GM12878 (cell line): Measurements from ENCODE around the gene SEMA4G. TPM values are rescaled to one million over a fixed set of nuclear protein-coding genes. Genes with fewer than 3 reads are reported as not detected.

Experiments used
- ATAC-seq: fragments of 200-7000 bp; cut with Tn5 transposase; 3 replicates; pipeline ENCODE4 v1.9.1; 2020; ENCODE audit warnings: mild to moderate bottlenecking, moderate library complexity
- BruUV-seq: library from RNA; stranded (reverse); fragments of 400-500 nt; replicated peaks from 2 replicates; lab custom pipeline; 2021; lab: Mats Ljungman, UMichigan
- CTCF ChIA-PET: fragments of 300-600 bp; sonication (Branson Sonifier 250); formaldehyde crosslinking; extraction: SDS; loops from one replicate; lab custom pipeline; 2021; ENCODE audit warnings: inconsistent platforms; lab: Yijun Ruan, JAX
- POLR2A ChIA-PET: fragments of 350-600 bp; formaldehyde crosslinking; extraction: SDS; loops from one replicate; lab custom pipeline; 2021; ENCODE audit warnings: inconsistent platforms; lab: Charles Lee
- RAD21 ChIA-PET: fragments of 300-600 bp; sonication (Branson Sonifier 250); formaldehyde crosslinking; loops from one replicate; lab custom pipeline; 2023; ENCODE audit warnings: antibody characterized with exemption; ENCODE audit not compliant: unreplicated experiment; lab: Charles Lee
- SMC1A ChIA-PET: fragments of 300-600 bp; sonication (Branson Sonifier 250); formaldehyde crosslinking; loops from one replicate; lab custom pipeline; 2023; ENCODE audit not compliant: unreplicated experiment, uncharacterized antibody; lab: Charles Lee
- DNase-seq: peaks from one replicate; pipeline ENCODE4 v3.0.0-alpha.2; 2011; ENCODE audit warnings: low read depth, low spot score
- FAIRE-seq: peaks from 3 replicates; lab custom pipeline; 2011; peaks lifted over from hg19 to GRCh38; lab: Jason Lieb, UNC
- H2AFZ ChIP-seq: 2 replicates; pipeline ENCODE4 v1.6.0; 2011; ENCODE audit warnings: low read depth, low read length, control low read depth; ENCODE audit not compliant: control insufficient read depth
- H3K27ac ChIP-seq: 2 replicates; pipeline ENCODE4 v1.5.1; 2011; ENCODE audit warnings: control low read depth; ENCODE audit not compliant: control insufficient read depth, insufficient read depth
- H3K27me3 ChIP-seq, 2 experiments: replicated peaks in 1 of 2; 2 replicates each; pipeline versions ENCODE4 v1.6.0 to v1.6.1; 2011; ENCODE audit warnings: low read length in 1 of 2; ENCODE audit not compliant: control insufficient read depth in 2 of 2, insufficient read depth in 2 of 2
- H3K36me3 ChIP-seq, 2 experiments: 2 replicates each; pipeline ENCODE4 v1.5.1; 2011; ENCODE audit warnings: low read length in 1 of 2; ENCODE audit not compliant: control insufficient read depth in 2 of 2, insufficient read depth in 2 of 2
- H3K4me1 ChIP-seq: 2 replicates; pipeline ENCODE4 v1.6.1; 2011; ENCODE audit warnings: mild to moderate bottlenecking, low read length, moderate library complexity, mixed read lengths; ENCODE audit not compliant: control insufficient read depth, insufficient read depth
- H3K4me2 ChIP-seq: 2 replicates; pipeline ENCODE4 v1.6.0; 2011; ENCODE audit warnings: control low read depth; ENCODE audit not compliant: control insufficient read depth, insufficient read depth
- H3K4me3 ChIP-seq: fragments of 200-600 bp; sonication (generic); 2 replicates; pipeline ENCODE4 v1.5.1; 2016
- H3K79me2 ChIP-seq: 2 replicates; pipeline ENCODE4 v1.6.0; 2011; ENCODE audit warnings: low read length; ENCODE audit not compliant: control insufficient read depth, insufficient read depth
- H3K9ac ChIP-seq: 2 replicates; pipeline ENCODE4 v1.8.0; 2011; ENCODE audit warnings: low read length, control low read depth, mixed read lengths; ENCODE audit not compliant: control insufficient read depth, insufficient read depth
- H3K9me3 ChIP-seq: replicated peaks from 3 replicates; pipeline ENCODE4 v1.5.1; 2011; ENCODE audit warnings: mild to moderate bottlenecking, low read length; ENCODE audit not compliant: control insufficient read depth, insufficient read depth
- H4K20me1 ChIP-seq: 2 replicates; pipeline ENCODE4 v1.6.0; 2011; ENCODE audit not compliant: control insufficient read depth, insufficient read depth
- FOXM1 ChIP-seq: IDR thresholded peaks from 2 replicates; pipeline ENCODE4 v1.6.1; 2012; ENCODE audit warnings: low read depth, mild to moderate bottlenecking, inconsistent platforms, low read length, moderate library complexity
- HDGF ChIP-seq: fragments of 450-650 bp; IDR thresholded peaks from 2 replicates; pipeline ENCODE4 v1.6.1; 2016; ENCODE audit warnings: antibody characterized with exemption
- NRF1 ChIP-seq: conservative IDR thresholded peaks from 2 replicates; pipeline ENCODE4 v1.6.1; 2011; ENCODE audit warnings: mild to moderate bottlenecking, low read depth, low read length, improper control_type of control experiment
- PML ChIP-seq: IDR thresholded peaks from 2 replicates; pipeline ENCODE4 v1.6.1; 2012; ENCODE audit warnings: low read length, inconsistent platforms
- POLR2A ChIP-seq: IDR thresholded peaks from 2 replicates; pipeline ENCODE4 v1.6.1; 2011; ENCODE audit warnings: low read depth, mild to moderate bottlenecking, low read length
- RAD21 ChIP-seq: IDR thresholded peaks from 2 replicates; pipeline ENCODE4 v1.6.1; 2011; ENCODE audit warnings: mild to moderate bottlenecking, low read depth, low read length, moderate library complexity; ENCODE audit not compliant: insufficient read depth
- SKIL ChIP-seq: fragments of 450-650 bp; IDR thresholded peaks from 2 replicates; pipeline ENCODE4 v1.6.1; 2017; ENCODE audit warnings: mild to moderate bottlenecking, low read depth, inconsistent platforms; ENCODE audit not compliant: poor library complexity, severe bottlenecking
- SMAD1 ChIP-seq: fragments of 450-650 bp; IDR thresholded peaks from 2 replicates; pipeline ENCODE4 v1.6.1; 2018; ENCODE audit warnings: mild to moderate bottlenecking, low read depth; ENCODE audit not compliant: partially characterized antibody
- SUPT20H ChIP-seq: IDR thresholded peaks from 2 replicates; pipeline ENCODE4 v1.6.1; 2011; ENCODE audit warnings: low read depth, mild to moderate bottlenecking, low read length, moderate library complexity, borderline replicate concordance; ENCODE audit not compliant: control insufficient read depth
- TAF1 ChIP-seq: IDR thresholded peaks from 2 replicates; pipeline ENCODE4 v1.6.1; 2011; ENCODE audit warnings: mild to moderate bottlenecking, low read depth, low read length, borderline replicate concordance
- ZNF384 ChIP-seq: IDR thresholded peaks from 2 replicates; pipeline ENCODE4 v1.6.1; 2012; ENCODE audit warnings: low read depth, mild to moderate bottlenecking, low read length, improper control_type of control experiment, borderline replicate concordance
- WGBS: methylation state at CpG from one replicate; pipeline ENCODE4 v1.1.6; 2016; ENCODE audit warnings: low lambda C conversion rate; ENCODE audit not compliant: insufficient replicate concordance, insufficient coverage; ENCODE audit errors: missing lambda C conversion rate; 5-methylcytosine and 5-hydroxymethylcytosine counted together
- in situ Hi-C: fragments of 300-500 bp; cut with MboI; formaldehyde crosslinking; loops from 9 replicates; pipeline ENCODE4 v1.14.3; 2018; ENCODE audit warnings: mixed read lengths
- intact Hi-C: fragments of 100-400 bp; cut with micrococcal nuclease; formaldehyde crosslinking; loops from one replicate; pipeline ENCODE4 v1.14.2; 2022; ENCODE audit not compliant: unreplicated experiment
- polyA plus RNA-seq, 11 experiments: library from polyadenylated mRNA; depleted of rRNA in 4 of 11; unstranded in 6 of 11; stranded (reverse) in 5 of 11; fragments of >200 nt; fragmentation: Nextera tagmentation in 4 of 11; fragmentation: Illumina TruSeq in 1 of 11; extraction: Ambion mirVana in 4 of 11; extraction: Trizol in 1 of 11; gene quantifications; 1 replicate in 1 of 11; 2 replicates in 10 of 11; pipeline versions ENCODE4 v1.2.1 to v1.2.3, GENCODE V29; 2011 to 2016; ENCODE audit warnings: inconsistent platforms in 2 of 11, missing spikeins in 2 of 11, low read depth in 1 of 11
- total RNA-seq, 4 experiments: library from RNA; depleted of rRNA in 3 of 4; stranded (reverse); fragments of >200 nt in 3 of 4; fragmentation: Illumina TruSeq in 1 of 4; extraction: Trizol in 1 of 4; gene quantifications; 2 replicates each; pipeline versions ENCODE4 v1.2.1 to v1.2.3, GENCODE V29; 2013 to 2021
- TF ChIP-seq, protein P1 (sequence below): IDR thresholded peaks from 2 replicates; pipeline ENCODE4 v1.6.1; 2012; ENCODE audit warnings: low read length, inconsistent platforms

Gene SEMA4G
- total and polyA plus RNA-seq, 10 of the 15 experiments (the other 5 are each of a cell fraction or from before 2014, with no cell fraction given) = 0.09 to 2.3 (median 0.44) TPM; not detected in 4

DNA sequence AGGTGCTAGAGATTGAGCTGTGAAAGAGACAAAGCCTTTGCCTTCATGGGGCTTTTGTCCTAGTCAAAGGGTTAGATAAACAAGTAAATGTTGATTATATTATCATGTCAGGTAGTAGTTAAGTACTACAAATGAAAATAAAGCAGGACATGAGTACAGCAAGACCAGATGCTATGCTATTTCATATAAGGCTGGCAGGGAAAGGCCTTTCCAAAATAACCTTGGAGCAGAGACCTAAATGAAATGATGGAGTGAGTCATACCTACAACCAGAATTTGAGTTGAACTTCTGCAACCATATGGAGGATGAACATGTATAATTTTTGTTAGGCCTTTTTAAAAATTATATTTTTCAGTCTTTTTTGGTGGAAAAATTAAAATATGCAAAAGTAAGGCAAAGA, 23.6 kb upstream of the SEMA4G start:
- no peak overlapping the region for H3K4me2 ChIP-seq
- H4K20me1 ChIP-seq = no peaks in the 10 kb centered on the region
- BruUV-seq = no TSS peak
- ATAC-seq = no peak
- CTCF ChIA-PET = no interaction called here
- no peaks in the 10 kb centered on the region for H3K9me3 ChIP-seq
- TF ChIP-seq SUPT20H (no peak), ZNF384 (no peak), SMAD1 (no peak), NRF1 (no peak), RAD21 (no peak)
- POLR2A ChIA-PET = no interaction called here
- intact Hi-C loops = no loop called here
- no peak overlapping the region for H3K27ac ChIP-seq
- FAIRE-seq = no peak
- peaks cover 0 to 18% of the 10 kb centered on the region in 2 experiments for H3K36me3 ChIP-seq
- in situ Hi-C loops = no loop called here
- H3K4me3 ChIP-seq = no peak overlapping the region
- H3K9ac ChIP-seq = no peak overlapping the region
- no peaks in the 10 kb centered on the region for H3K27me3 ChIP-seq
- no peaks in the 10 kb centered on the region for H3K79me2 ChIP-seq
- H2AFZ ChIP-seq = no peak overlapping the region
- SMC1A ChIA-PET = no interaction called here
- no peaks in the 10 kb centered on the region for H3K4me1 ChIP-seq
- DNase-seq = no peak
- RAD21 ChIA-PET = no interaction called here

DNA sequence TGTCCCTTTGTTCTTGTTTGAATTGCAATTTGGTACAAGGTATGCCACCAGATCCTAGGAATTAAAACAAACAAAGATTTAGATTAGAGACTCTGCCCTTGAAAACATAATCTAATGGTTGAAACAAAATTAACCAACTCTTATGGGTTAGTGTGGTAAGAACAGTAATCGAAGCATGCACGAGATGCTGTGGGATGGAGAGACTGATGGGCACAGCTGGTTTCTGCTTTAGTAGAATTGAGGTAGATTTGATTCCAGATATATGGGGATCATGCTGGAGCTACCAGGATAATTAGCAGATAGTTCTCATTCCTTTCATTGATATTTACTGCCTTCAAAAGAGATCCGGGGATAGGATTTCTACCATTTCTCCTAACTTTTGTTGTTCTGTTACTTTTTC, 20.4 kb upstream of the SEMA4G start:
- Histone ChIP-seq H3K4me1 (no peaks in the 10 kb centered on the region), H3K9ac (no peak overlapping the region), H3K9me3 (no peaks in the 10 kb centered on the region), H3K79me2 (no peaks in the 10 kb centered on the region)
- CTCF ChIA-PET = interaction anchor here (0.7 to 1.4 kb wide), 3 partner anchors 65 to 435 kb away, joined by 3 to 4 read pairs (median 3); no protein-coding TSS in a partner anchor
- in situ Hi-C loops = no loop called here
- SMC1A ChIA-PET = interaction anchor here (1.4 kb wide), 1 partner anchor 21 kb away, joined by 3 read pairs; no protein-coding TSS in a partner anchor
- DNase-seq = no peak
- no TSS peak for BruUV-seq
- POLR2A ChIA-PET = no interaction called here
- no peak for ATAC-seq
- WGBS = 94% methylated on average over 3 of the region's 3 CpGs
- TF ChIP-seq HDGF (no peak), FOXM1 (no peak), PML (no peak), SKIL (no peak), POLR2A (no peak), TAF1 (no peak)
- TF ChIP-seq, protein P1, sequence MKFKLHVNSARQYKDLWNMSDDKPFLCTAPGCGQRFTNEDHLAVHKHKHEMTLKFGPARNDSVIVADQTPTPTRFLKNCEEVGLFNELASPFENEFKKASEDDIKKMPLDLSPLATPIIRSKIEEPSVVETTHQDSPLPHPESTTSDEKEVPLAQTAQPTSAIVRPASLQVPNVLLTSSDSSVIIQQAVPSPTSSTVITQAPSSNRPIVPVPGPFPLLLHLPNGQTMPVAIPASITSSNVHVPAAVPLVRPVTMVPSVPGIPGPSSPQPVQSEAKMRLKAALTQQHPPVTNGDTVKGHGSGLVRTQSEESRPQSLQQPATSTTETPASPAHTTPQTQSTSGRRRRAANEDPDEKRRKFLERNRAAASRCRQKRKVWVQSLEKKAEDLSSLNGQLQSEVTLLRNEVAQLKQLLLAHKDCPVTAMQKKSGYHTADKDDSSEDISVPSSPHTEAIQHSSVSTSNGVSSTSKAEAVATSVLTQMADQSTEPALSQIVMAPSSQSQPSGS = no peak
- TF ChIP-seq, all 136 proteins: peak for 0
- intact Hi-C loops = no loop called here
- H3K4me3 ChIP-seq = no peak overlapping the region
- no peak overlapping the region for H3K4me2 ChIP-seq
- no peak overlapping the region for H2AFZ ChIP-seq
- FAIRE-seq = no peak
- H3K27me3 ChIP-seq = no peaks in the 10 kb centered on the region
- RAD21 ChIA-PET = no interaction called here
- H4K20me1 ChIP-seq = no peaks in the 10 kb centered on the region
- peaks cover 3 to 9% of the 10 kb centered on the region in 2 experiments for H3K36me3 ChIP-seq
- no peak overlapping the region for H3K27ac ChIP-seq
